ENCODE results near the gene ELAC2. TPM values are rescaled to one million over a fixed set of nuclear protein-coding genes. Genes with fewer than 3 reads are reported as not detected.
A peak's percentile ranks its signal among the peaks of the same experiment; 100 is the strongest.

ELAC2 gene
- total and polyA plus RNA-seq, 2 donors (not counting 1 experiment from before 2014, with no cell fraction given): 36.9 to 47.2 TPM

GRCh38 chr17:13003927-13004326, 13.9 kb downstream of the ELAC2 start:
- Histone ChIP-seq H3K4me2 (ENCODE audit: extremely low read depth, insufficient read depth, low read length) (no peak overlapping the region), H3K79me2 (ENCODE audit: control insufficient read depth, insufficient read depth, low read length) (no peaks in the 10 kb centered on the region), H3K27ac (ENCODE audit: insufficient read depth, low read length) (no peak overlapping the region), H3K27me3 (ENCODE audit: control insufficient read depth, insufficient read depth, low read length) (no peaks in the 10 kb centered on the region), H2AFZ (ENCODE audit: low read length) (no peak overlapping the region), H3K9ac (ENCODE audit: insufficient read depth, low read length) (no peak overlapping the region), H3K9me3 (ENCODE audit: control insufficient read depth, insufficient read depth, low read depth, low read length) (no peaks in the 10 kb centered on the region), H3K4me3 (replicated peaks in 1 of 4; ENCODE audit: control extremely low read depth in 1 of 4, insufficient read depth in 1 of 4, low read depth in 3 of 4, low read length in 4 of 4) (no peak overlapping the region), H3K4me1 (ENCODE audit: control insufficient read depth, extremely low read depth, insufficient read depth, low read length) (no peaks in the 10 kb centered on the region), H4K20me1 (ENCODE audit: control insufficient read depth, extremely low read depth, insufficient read depth, low read length) (no peaks in the 10 kb centered on the region), H3K36me3 (ENCODE audit: control insufficient read depth, insufficient read depth, low read length) (peaks cover 29% of the 10 kb centered on the region)
- TF ChIP-seq EZH2 (IDR thresholded peaks at IDR 0.05; ENCODE audit: low read length, missing control alignments) (no peak), CTCF (conservative IDR thresholded peaks at IDR 0.05 in 1 of 2, IDR thresholded peaks at IDR 0.05 in 1 of 2; ENCODE audit: low read depth in 1 of 2, low read length in 2 of 2) (no peak)
- DNase-seq (ENCODE audit: low read depth in 2 of 2): no peak

GRCh38 chr17:13003454-13003851, 14.4 kb downstream of the ELAC2 start:
- Histone ChIP-seq H3K27me3 (ENCODE audit: control insufficient read depth, insufficient read depth, low read length) (no peaks in the 10 kb centered on the region), H3K27ac (ENCODE audit: insufficient read depth, low read length) (no peak overlapping the region), H3K4me3 (replicated peaks in 1 of 4; ENCODE audit: control extremely low read depth in 1 of 4, insufficient read depth in 1 of 4, low read depth in 3 of 4, low read length in 4 of 4) (no peak overlapping the region), H3K9me3 (ENCODE audit: control insufficient read depth, insufficient read depth, low read depth, low read length) (no peaks in the 10 kb centered on the region), H3K9ac (ENCODE audit: insufficient read depth, low read length) (no peak overlapping the region), H3K36me3 (ENCODE audit: control insufficient read depth, insufficient read depth, low read length) (peaks cover 28% of the 10 kb centered on the region), H4K20me1 (ENCODE audit: control insufficient read depth, extremely low read depth, insufficient read depth, low read length) (no peaks in the 10 kb centered on the region), H2AFZ (ENCODE audit: low read length) (no peak overlapping the region), H3K79me2 (ENCODE audit: control insufficient read depth, insufficient read depth, low read length) (no peaks in the 10 kb centered on the region), H3K4me1 (ENCODE audit: control insufficient read depth, extremely low read depth, insufficient read depth, low read length) (no peaks in the 10 kb centered on the region), H3K4me2 (ENCODE audit: extremely low read depth, insufficient read depth, low read length) (no peak overlapping the region)
- no peak for DNase-seq (ENCODE audit: low read depth in 2 of 2)
- TF ChIP-seq EZH2 (IDR thresholded peaks at IDR 0.05; ENCODE audit: low read length, missing control alignments) (no peak), CTCF (conservative IDR thresholded peaks at IDR 0.05 in 1 of 2, IDR thresholded peaks at IDR 0.05 in 1 of 2; ENCODE audit: low read depth in 1 of 2, low read length in 2 of 2) (no peak)

GRCh38 chr17:13002761-13003453, 14.9 kb downstream of the ELAC2 start:
- TF ChIP-seq CTCF (conservative IDR thresholded peaks at IDR 0.05 in 1 of 2, IDR thresholded peaks at IDR 0.05 in 1 of 2; ENCODE audit: low read depth in 1 of 2, low read length in 2 of 2) (peak; percentile 76 to 80), EZH2 (IDR thresholded peaks at IDR 0.05; ENCODE audit: low read length, missing control alignments) (no peak)
- H3K36me3 ChIP-seq (ENCODE audit: control insufficient read depth, insufficient read depth, low read length): peaks cover 26% of the 10 kb centered on the region
- no peak overlapping the region for H2AFZ ChIP-seq (ENCODE audit: low read length)

More at GRCh38 chr17:13002761-13003453, 14.9 kb downstream of the ELAC2 start:
- no peaks in the 10 kb centered on the region for H4K20me1 ChIP-seq (ENCODE audit: control insufficient read depth, extremely low read depth, insufficient read depth, low read length)
- H3K9ac ChIP-seq (ENCODE audit: insufficient read depth, low read length): no peak overlapping the region
- H3K4me1 ChIP-seq (ENCODE audit: control insufficient read depth, extremely low read depth, insufficient read depth, low read length): no peaks in the 10 kb centered on the region
- no peaks in the 10 kb centered on the region for H3K27me3 ChIP-seq (ENCODE audit: control insufficient read depth, insufficient read depth, low read length)
- H3K9me3 ChIP-seq (ENCODE audit: control insufficient read depth, insufficient read depth, low read depth, low read length): no peaks in the 10 kb centered on the region
- H3K4me2 ChIP-seq (ENCODE audit: extremely low read depth, insufficient read depth, low read length): no peak overlapping the region
- no peak overlapping the region for H3K4me3 ChIP-seq (replicated peaks in 1 of 4; ENCODE audit: control extremely low read depth in 1 of 4, insufficient read depth in 1 of 4, low read depth in 3 of 4, low read length in 4 of 4)
- no peak overlapping the region for H3K27ac ChIP-seq (ENCODE audit: insufficient read depth, low read length)
- H3K79me2 ChIP-seq (ENCODE audit: control insufficient read depth, insufficient read depth, low read length): no peaks in the 10 kb centered on the region
- peak; percentile 54 to 79 for DNase-seq (ENCODE audit: low read depth in 2 of 2)

Measured in fibroblast of lung (primary cell).